Left lung (tissue), 10 donors: Measurements from ENCODE around the gene RTTN. TPM values are rescaled to one million over a fixed set of nuclear protein-coding genes. Genes with fewer than 3 reads are reported as not detected.

Source experiments
- ATAC-seq: fragments of 200-7000 bp; cut with Tn5 transposase; one replicate; pipeline ENCODE4 v1.9.1; 2020; ENCODE audit warnings: moderate library complexity
- DNase-seq, 4 donors: peaks; one replicate each; pipeline ENCODE4 v3.0.0-alpha.2; 2013 to 2020
- H3K27ac ChIP-seq, 2 donors: fragments of 200-600 bp; sonication (generic) in 1 of 2; one replicate each; pipeline versions ENCODE4 v1.5.0 to v1.8.0; 2020 to 2021
- H3K27me3 ChIP-seq, 2 donors: fragments of 200-600 bp; sonication (generic) in 1 of 2; one replicate each; pipeline versions ENCODE4 v1.5.0 to v1.8.0; 2020 to 2021
- H3K36me3 ChIP-seq, 2 donors: fragments of 200-600 bp; sonication (generic) in 1 of 2; one replicate each; pipeline versions ENCODE4 v1.5.0 to v1.8.0; 2020 to 2021
- H3K4me1 ChIP-seq, 2 donors: fragments of 200-600 bp; one replicate each; pipeline ENCODE4 v1.8.0; 2021
- H3K4me3 ChIP-seq, 2 donors: fragments of 200-600 bp; sonication (generic) in 1 of 2; one replicate each; pipeline versions ENCODE4 v1.5.0 to v1.8.0; 2020 to 2021; ENCODE audit warnings: mild to moderate bottlenecking in 1 of 2
- H3K9me3 ChIP-seq, 2 donors: fragments of 200-600 bp; sonication (generic) in 1 of 2; one replicate each; pipeline versions ENCODE4 v1.5.0 to v1.8.0; 2020 to 2021
- intact Hi-C, 2 donors: fragments of 100-400 bp; cut with DNase I; formaldehyde crosslinking; loops; one replicate each; pipeline versions ENCODE4 v1.11.2 to v1.14.2; 2022
- polyA plus RNA-seq, 6 donors: library from polyadenylated mRNA; unstranded; fragments of 120-200 nt; gene quantifications; one replicate each; pipeline ENCODE4 v1.2.1, GENCODE V29; 2013; ENCODE audit not compliant: insufficient read length in 6 of 6
- total RNA-seq, 2 donors: library from RNA; stranded (reverse); fragmentation: NEBNext Ultra II Directional; extraction: Animal tissue kit (Norgen Biotek cat#: 25700); gene quantifications; one replicate each; pipeline ENCODE4 v1.2.1, GENCODE V29; 2021
- TF ChIP-seq, protein P1 (sequence below), 2 donors: fragments of 200-600 bp; sonication (generic) in 1 of 2; IDR thresholded peaks; one replicate each; pipeline versions ENCODE4 v1.5.0 to v1.8.0; 2021; ENCODE audit warnings: antibody characterized with exemption in 2 of 2
- donor health status: DM: no; HTN: yes; CAD: no.
- donor health status: DM: no; HTN: no; CAD: no.

Gene RTTN
- total and polyA plus RNA-seq, 8 donors, result 9.8 to 25.4 (median 21.1) TPM

DNA sequence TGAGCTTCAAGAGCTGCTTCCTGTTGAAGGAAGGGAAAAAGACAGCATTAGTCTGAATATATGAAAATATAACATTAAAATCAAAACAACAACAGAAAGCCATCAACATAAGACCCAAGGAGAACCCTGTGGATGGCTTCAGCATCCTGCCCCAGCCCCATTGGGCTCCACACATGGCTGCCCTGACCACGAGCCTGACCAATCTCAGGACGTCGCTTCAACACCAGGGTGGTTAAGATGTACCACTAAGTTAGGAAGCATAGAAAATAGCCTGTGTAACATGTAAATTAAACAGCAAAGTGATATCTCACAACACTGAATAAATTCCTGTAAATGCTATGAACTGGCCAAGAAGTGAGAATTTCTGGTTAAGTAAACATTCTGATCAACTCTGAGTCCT is 180.7 kb downstream of the RTTN start:
- DNase-seq (no peak), ATAC-seq (no peak)
- intact Hi-C loops, result no loop called here
- Histone ChIP-seq H3K27ac (no peak overlapping the region), H3K4me1 (peaks cover 0 to 4% of the 10 kb centered on the region in 2 donors), H3K9me3 (no peaks in the 10 kb centered on the region), H3K27me3 (no peaks in the 10 kb centered on the region), H3K4me3 (no peak overlapping the region), H3K36me3 (peaks cover 0 to 31% of the 10 kb centered on the region in 2 donors)
- TF ChIP-seq, protein P1, sequence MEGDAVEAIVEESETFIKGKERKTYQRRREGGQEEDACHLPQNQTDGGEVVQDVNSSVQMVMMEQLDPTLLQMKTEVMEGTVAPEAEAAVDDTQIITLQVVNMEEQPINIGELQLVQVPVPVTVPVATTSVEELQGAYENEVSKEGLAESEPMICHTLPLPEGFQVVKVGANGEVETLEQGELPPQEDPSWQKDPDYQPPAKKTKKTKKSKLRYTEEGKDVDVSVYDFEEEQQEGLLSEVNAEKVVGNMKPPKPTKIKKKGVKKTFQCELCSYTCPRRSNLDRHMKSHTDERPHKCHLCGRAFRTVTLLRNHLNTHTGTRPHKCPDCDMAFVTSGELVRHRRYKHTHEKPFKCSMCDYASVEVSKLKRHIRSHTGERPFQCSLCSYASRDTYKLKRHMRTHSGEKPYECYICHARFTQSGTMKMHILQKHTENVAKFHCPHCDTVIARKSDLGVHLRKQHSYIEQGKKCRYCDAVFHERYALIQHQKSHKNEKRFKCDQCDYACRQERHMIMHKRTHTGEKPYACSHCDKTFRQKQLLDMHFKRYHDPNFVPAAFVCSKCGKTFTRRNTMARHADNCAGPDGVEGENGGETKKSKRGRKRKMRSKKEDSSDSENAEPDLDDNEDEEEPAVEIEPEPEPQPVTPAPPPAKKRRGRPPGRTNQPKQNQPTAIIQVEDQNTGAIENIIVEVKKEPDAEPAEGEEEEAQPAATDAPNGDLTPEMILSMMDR (IDR thresholded peaks at IDR 0.05), result no peak

DNA sequence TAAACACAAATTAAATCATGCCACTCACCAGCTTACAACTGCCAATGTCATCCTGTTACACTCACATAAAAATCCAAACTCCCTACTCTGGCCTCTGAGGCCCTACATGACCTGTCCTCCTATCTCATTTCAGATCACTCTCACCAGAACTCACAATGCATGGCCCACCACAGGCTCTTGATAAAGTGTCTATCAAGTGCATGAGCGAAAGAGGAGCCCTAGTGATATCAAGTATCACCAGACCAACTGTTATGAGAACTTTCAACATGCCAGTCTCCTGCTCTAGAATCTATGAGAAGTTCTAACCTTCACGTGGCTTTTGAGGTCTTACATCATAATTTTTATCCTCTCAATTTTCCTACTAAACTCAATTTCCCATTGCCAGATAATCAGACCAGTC is 181.4 kb downstream of the RTTN start:
- H3K4me1 ChIP-seq, result peaks cover 0 to 12% of the 10 kb centered on the region in 2 donors
- TF ChIP-seq, protein P1 (IDR thresholded peaks at IDR 0.05), result no peak
- H3K27me3 ChIP-seq, result no peaks in the 10 kb centered on the region
- ATAC-seq, result no peak
- H3K9me3 ChIP-seq, result no peaks in the 10 kb centered on the region
- H3K36me3 ChIP-seq, result peaks cover 0 to 27% of the 10 kb centered on the region in 2 donors
- intact Hi-C loops, result no loop called here
- no peak overlapping the region for H3K27ac ChIP-seq
- no peak for DNase-seq
- H3K4me3 ChIP-seq, result no peak overlapping the region

DNA sequence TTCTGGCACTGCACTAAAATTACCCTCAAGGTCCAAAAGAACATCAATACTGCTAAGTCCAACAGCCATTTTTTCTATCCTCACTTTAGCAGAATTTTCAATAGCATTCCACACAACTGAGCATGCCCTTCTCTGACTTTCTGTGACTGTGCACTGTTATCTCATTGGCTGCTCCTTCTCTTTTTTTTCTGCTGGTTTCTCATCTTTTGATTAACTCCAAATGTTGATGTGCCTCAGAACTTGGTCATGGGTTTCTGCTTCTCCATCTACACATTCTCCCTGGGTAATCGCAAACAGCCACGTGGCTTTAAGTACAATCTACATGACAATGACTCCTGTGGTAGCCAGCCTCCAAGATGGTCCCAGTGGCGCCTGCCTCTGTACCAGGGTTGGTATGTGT is 182.9 kb downstream of the RTTN start:
- intact Hi-C loops, result no loop called here
- peaks cover 0 to 27% of the 10 kb centered on the region in 2 donors for H3K36me3 ChIP-seq
- H3K4me3 ChIP-seq, result no peak overlapping the region
- DNase-seq (no peak), ATAC-seq (no peak)
- no peak overlapping the region for H3K27ac ChIP-seq
- peaks cover 0 to 17% of the 10 kb centered on the region in 2 donors for H3K4me1 ChIP-seq
- TF ChIP-seq, protein P1 (IDR thresholded peaks at IDR 0.05), result no peak
- no peaks in the 10 kb centered on the region for H3K27me3 ChIP-seq
- no peaks in the 10 kb centered on the region for H3K9me3 ChIP-seq

DNA sequence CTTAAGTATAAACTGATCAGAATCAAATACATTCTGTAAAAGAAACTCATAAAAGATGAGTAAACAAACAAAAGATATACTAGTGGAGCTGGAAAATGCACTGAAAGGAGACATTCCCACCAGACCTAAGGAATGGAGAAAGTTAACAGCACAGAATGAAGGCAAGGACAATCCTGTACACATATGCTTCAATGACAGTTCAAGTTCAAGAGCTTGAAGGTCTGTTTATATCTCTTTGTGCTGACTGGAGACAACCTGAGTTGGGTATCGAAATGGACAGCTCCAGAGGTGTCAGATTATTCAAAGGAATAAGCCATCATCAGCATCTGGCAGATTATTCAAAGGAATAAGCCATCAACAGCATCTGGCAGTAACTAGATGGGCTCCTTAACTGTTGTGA is 184.0 kb downstream of the RTTN start:
- H3K9me3 ChIP-seq, result no peaks in the 10 kb centered on the region
- H3K27me3 ChIP-seq, result no peaks in the 10 kb centered on the region
- H3K27ac ChIP-seq, result no peak overlapping the region
- peaks cover 0 to 33% of the 10 kb centered on the region in 2 donors for H3K36me3 ChIP-seq
- TF ChIP-seq, protein P1 (IDR thresholded peaks at IDR 0.05), result no peak
- intact Hi-C loops, result no loop called here
- peaks cover 0 to 17% of the 10 kb centered on the region in 2 donors for H3K4me1 ChIP-seq
- DNase-seq (no peak), ATAC-seq (no peak)
- no peak overlapping the region for H3K4me3 ChIP-seq

DNA sequence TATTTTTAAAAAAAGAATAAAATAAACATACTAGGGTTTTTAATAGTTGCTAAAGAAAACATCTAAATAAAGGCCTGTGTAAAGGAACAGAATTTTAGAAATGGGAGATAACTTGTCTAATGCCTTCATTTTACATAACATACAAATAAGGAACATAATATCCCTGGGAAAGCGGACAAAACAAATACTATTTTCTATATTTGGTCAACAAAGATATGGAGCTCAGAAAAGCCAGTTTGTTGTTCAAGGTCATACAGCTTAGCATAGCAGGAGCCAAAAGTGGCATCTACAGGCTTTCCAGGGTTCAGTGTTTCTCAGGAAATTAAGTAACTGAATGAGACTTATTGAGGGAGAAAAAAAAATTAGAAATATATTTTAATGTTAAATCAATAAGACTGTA is 184.4 kb downstream of the RTTN start:
- Histone ChIP-seq H3K27ac (no peak overlapping the region), H3K36me3 (peaks cover 0 to 33% of the 10 kb centered on the region in 2 donors)

More for the DNA sequence above, 184.4 kb downstream of the RTTN start:
- H3K4me1 ChIP-seq, result peaks cover 0 to 17% of the 10 kb centered on the region in 2 donors
- intact Hi-C loops, result no loop called here
- DNase-seq, result no peak
- no peak for ATAC-seq
- no peaks in the 10 kb centered on the region for H3K27me3 ChIP-seq
- no peaks in the 10 kb centered on the region for H3K9me3 ChIP-seq
- TF ChIP-seq, protein P1 (IDR thresholded peaks at IDR 0.05), result no peak
- H3K4me3 ChIP-seq, result no peak overlapping the region
